ENCODE results near the gene IFI16. TPM values are rescaled to one million over a fixed set of nuclear protein-coding genes. Genes with fewer than 3 reads are reported as not detected.

The IFI16 gene
- total RNA-seq, 1 experiment from 2014 or later, result 2.9 TPM

DNA sequence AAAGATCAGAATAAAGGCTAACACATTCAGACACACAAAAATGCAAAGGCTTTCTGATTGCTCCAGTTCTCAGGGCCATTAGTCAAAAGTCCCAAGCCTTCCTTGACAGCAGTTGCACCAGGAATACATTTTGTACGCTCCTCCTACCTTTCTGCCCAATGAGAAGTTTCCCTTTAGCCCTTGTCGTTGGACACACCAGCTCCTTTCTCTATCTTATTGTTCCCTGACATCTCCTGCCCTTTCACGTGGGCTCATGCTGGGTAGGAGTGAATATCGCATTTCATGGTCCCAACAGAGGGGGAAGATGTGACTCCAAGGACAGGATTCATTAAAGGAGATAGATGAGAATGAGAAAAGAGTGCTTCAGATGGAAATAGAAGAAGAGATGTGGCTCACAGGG lies 33.5 kb upstream of the IFI16 start:
- Histone ChIP-seq H4K91ac (ENCODE audit: insufficient read length, low read depth, low read length) (no peak overlapping the region), H4K20me1 (ENCODE audit: control insufficient read depth, insufficient read depth, insufficient read length) (no peaks in the 10 kb centered on the region), H3K4me2 (ENCODE audit: insufficient read depth, insufficient read length, low read length) (no peak overlapping the region), H3K4me1 (ENCODE audit: insufficient read depth, low read length) (no peaks in the 10 kb centered on the region; the same call in 1 of the 2 replicates), H2BK20ac (ENCODE audit: low read depth, low read length, poor library complexity, severe bottlenecking) (no peak overlapping the region), H3K56ac (ENCODE audit: insufficient read length, low read depth, low read length) (no peak overlapping the region), H3K14ac (ENCODE audit: insufficient read depth, low read length) (no peak overlapping the region; the same call in 1 of the 2 replicates), H3K4ac (ENCODE audit: low read depth, low read length) (no peak overlapping the region), H3K9ac (ENCODE audit: extremely low read depth, insufficient read length, low read length) (no peak overlapping the region), H4K5ac (ENCODE audit: insufficient read length, low read depth, low read length) (peak overlapping the region; percentile 30), H2AFZ (ENCODE audit: low read length) (peak overlapping the region; percentile 40), H3K18ac (ENCODE audit: insufficient read length, low read depth, low read length) (no peak overlapping the region), H4K8ac (replicated peaks; ENCODE audit: insufficient read length, low read depth, low read length) (no peak overlapping the region), H3K23ac (ENCODE audit: insufficient read length, low read depth, low read length) (no peak overlapping the region), H3K23me2 (ENCODE audit: insufficient read length, low read depth, low read length, poor library complexity, severe bottlenecking) (no peaks in the 10 kb centered on the region), H3T11ph (ENCODE audit: low read length) (no peak overlapping the region), H2AK5ac (ENCODE audit: insufficient read length, low read length) (no peak overlapping the region), H2BK15ac (ENCODE audit: low read depth, low read length) (no peak overlapping the region), H2BK120ac (ENCODE audit: low read depth, low read length, poor library complexity, severe bottlenecking) (no peak overlapping the region), H2BK12ac (ENCODE audit: insufficient read length, low read depth, low read length) (no peak overlapping the region), H3K9me3 (ENCODE audit: control insufficient read depth, low read depth, low read length) (no peaks in the 10 kb centered on the region), H2BK5ac (ENCODE audit: insufficient read length, low read length) (no peak overlapping the region), H3K27ac (ENCODE audit: insufficient read length, low read depth, low read length) (no peak overlapping the region), H3K27me3 (ENCODE audit: insufficient read depth, low read length) (no peaks in the 10 kb centered on the region), H3K79me2 (ENCODE audit: insufficient read depth, low read length) (no peaks in the 10 kb centered on the region), H3K79me1 (ENCODE audit: insufficient read depth, low read depth, low read length, poor library complexity, severe bottlenecking) (no peaks in the 10 kb centered on the region)
- peak; percentile 22 for DNase-seq
- peak overlapping the region in 1 of 3 experiments; percentile 12; a peak in 2 of 7 replicates for H3K27ac Mint-ChIP-seq
- TF ChIP-seq, protein P1, sequence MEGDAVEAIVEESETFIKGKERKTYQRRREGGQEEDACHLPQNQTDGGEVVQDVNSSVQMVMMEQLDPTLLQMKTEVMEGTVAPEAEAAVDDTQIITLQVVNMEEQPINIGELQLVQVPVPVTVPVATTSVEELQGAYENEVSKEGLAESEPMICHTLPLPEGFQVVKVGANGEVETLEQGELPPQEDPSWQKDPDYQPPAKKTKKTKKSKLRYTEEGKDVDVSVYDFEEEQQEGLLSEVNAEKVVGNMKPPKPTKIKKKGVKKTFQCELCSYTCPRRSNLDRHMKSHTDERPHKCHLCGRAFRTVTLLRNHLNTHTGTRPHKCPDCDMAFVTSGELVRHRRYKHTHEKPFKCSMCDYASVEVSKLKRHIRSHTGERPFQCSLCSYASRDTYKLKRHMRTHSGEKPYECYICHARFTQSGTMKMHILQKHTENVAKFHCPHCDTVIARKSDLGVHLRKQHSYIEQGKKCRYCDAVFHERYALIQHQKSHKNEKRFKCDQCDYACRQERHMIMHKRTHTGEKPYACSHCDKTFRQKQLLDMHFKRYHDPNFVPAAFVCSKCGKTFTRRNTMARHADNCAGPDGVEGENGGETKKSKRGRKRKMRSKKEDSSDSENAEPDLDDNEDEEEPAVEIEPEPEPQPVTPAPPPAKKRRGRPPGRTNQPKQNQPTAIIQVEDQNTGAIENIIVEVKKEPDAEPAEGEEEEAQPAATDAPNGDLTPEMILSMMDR (conservative IDR thresholded peaks at IDR 0.05), result no peak
- H3K36me3 Mint-ChIP-seq (ENCODE audit: insufficient read depth in 1 of 3, low read depth in 3 of 3), result peaks cover 4 to 6% (median 5%) of the 10 kb centered on the region in 3 experiments; a peak in 6 of 7 replicates
- H3K4me1 Mint-ChIP-seq, result peaks cover 9 to 11% of the 10 kb centered on the region in 2 experiments
- 0 out of 2 replicates have a peak, but pooled peaks cover 2% of the 10 kb centered on the region for H3K27me3 Mint-ChIP-seq (ENCODE audit: low read depth)
- no peak overlapping the region for H3K4me3 Mint-ChIP-seq
- no CpG with 5 or more reads among the region's 4 CpGs for WGBS (ENCODE audit: extremely low coverage, insufficient read length, low lambda C conversion rate)
- H3K9me3 Mint-ChIP-seq, result peaks cover 5 to 12% of the 10 kb centered on the region in 2 experiments
